Measurements from ENCODE around the gene FILIP1L. TPM values are rescaled to one million over a fixed set of nuclear protein-coding genes. Genes with fewer than 3 reads are reported as not detected.

Gene FILIP1L
- total and polyA plus RNA-seq, 2 of the 8 experiments (the other 6 are each of a cell fraction or from before 2014, with no cell fraction given) = 0.06 to 0.09 TPM

DNA sequence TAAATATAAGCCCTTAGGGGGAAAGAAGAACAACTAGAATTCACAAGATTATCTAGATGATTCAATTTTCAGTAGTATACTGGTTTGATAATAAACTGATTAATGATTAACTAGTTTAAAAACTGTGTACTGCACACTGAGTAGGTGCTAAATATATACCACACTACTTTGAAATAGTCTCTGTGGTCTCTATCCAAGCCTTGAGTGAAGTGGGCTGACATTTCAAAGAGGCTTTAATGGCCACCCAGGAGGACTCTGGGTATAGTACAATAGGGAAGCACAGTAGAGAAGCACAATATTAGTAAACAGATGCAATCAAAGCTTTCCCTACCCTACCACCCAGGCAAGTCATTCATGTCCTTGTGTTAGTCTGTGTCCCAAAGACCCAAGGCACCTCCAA is 46.7 kb downstream of the FILIP1L start (continued):
- TF ChIP-seq EP300 (IDR thresholded peaks at IDR 0.05; ENCODE audit: borderline replicate concordance in 1 of 2, low read depth in 2 of 2, low read length in 2 of 2) (no peak), EGR1 (IDR thresholded peaks at IDR 0.05; ENCODE audit: borderline replicate concordance, low read depth, low read length) (no peak), SP1 (IDR thresholded peaks at IDR 0.05; ENCODE audit: low read depth, low read length) (no peak)

All from H1 (cell line).